Activated CD4-positive, alpha-beta T cell treated with anti-CD3 and anti-CD28 coated beads, Interleukin-2, amount 10 ng/mL, durations not matched to agents 24 days and 14 days (primary cell): ENCODE measurements around the gene C16orf54. TPM values are rescaled to one million over a fixed set of nuclear protein-coding genes. Genes with fewer than 3 reads are reported as not detected.
"Not testable (repeated sequence)": the region's sequence is repeated elsewhere in the genome, so short reads cannot be mapped to it uniquely, and the experiment has no call there.

Experiments used
- DNase-seq: peaks from one replicate; pipeline ENCODE4 v3.0.0; 2022
- H3K27ac Mint-ChIP-seq: one replicate; pipeline ENCODE4 v1.8.0; 2022; ENCODE audit warnings: mild to moderate bottlenecking, mixed read lengths
- H3K27me3 Mint-ChIP-seq: one replicate; pipeline ENCODE4 v1.8.0; 2022; ENCODE audit warnings: mixed read lengths
- H3K36me3 Mint-ChIP-seq: one replicate; pipeline ENCODE4 v1.8.0; 2022; ENCODE audit warnings: low read depth, mild to moderate bottlenecking, mixed read lengths
- H3K4me1 Mint-ChIP-seq: one replicate; pipeline ENCODE4 v1.8.0; 2021; ENCODE audit warnings: mixed read lengths
- H3K4me3 Mint-ChIP-seq: one replicate; pipeline ENCODE4 v1.8.0; 2022; ENCODE audit warnings: mild to moderate bottlenecking, moderate library complexity, mixed read lengths
- H3K9me3 Mint-ChIP-seq: one replicate; pipeline ENCODE4 v1.8.0; 2021; ENCODE audit warnings: mixed read lengths
- intact Hi-C: fragments of 100-400 bp; cut with micrococcal nuclease; formaldehyde crosslinking; loops from one replicate; pipeline ENCODE4 v1.15.1; 2023
- total RNA-seq: library from RNA; stranded (reverse); gene quantifications from 2 replicates; pipeline ENCODE4 v1.2.3, GENCODE V29; 2022

The C16orf54 gene
- total RNA-seq, 1 donor from 2014 or later, result 17.0 TPM

GRCh38 chr16:29760567-29761279 lies 14.9 kb upstream of the C16orf54 start:
- no peaks in the 10 kb centered on the region for H3K9me3 Mint-ChIP-seq
- intact Hi-C loops, result no loop called here
- H3K27me3 Mint-ChIP-seq, result peaks cover 6% of the 10 kb centered on the region
- H3K4me1 Mint-ChIP-seq, result peaks cover 7% of the 10 kb centered on the region
- no peaks in the 10 kb centered on the region for H3K36me3 Mint-ChIP-seq
- H3K27ac Mint-ChIP-seq, result no peak overlapping the region
- no peak overlapping the region for H3K4me3 Mint-ChIP-seq
- DNase-seq, result no peak

GRCh38 chr16:29757950-29758466 lies 12.2 kb upstream of the C16orf54 start:
- no peak overlapping the region for H3K4me3 Mint-ChIP-seq
- H3K36me3 Mint-ChIP-seq, result no peaks in the 10 kb centered on the region
- H3K4me1 Mint-ChIP-seq, result peaks cover 15% of the 10 kb centered on the region
- no peaks in the 10 kb centered on the region for H3K9me3 Mint-ChIP-seq
- H3K27me3 Mint-ChIP-seq, result no peaks in the 10 kb centered on the region
- no peak overlapping the region for H3K27ac Mint-ChIP-seq
- no peak for DNase-seq
- intact Hi-C loops, result no loop called here

- H3K27me3 Mint-ChIP-seq, H3K4me3 Mint-ChIP-seq, H3K27ac Mint-ChIP-seq, intact Hi-C loops, H3K9me3 Mint-ChIP-seq, H3K36me3 Mint-ChIP-seq, DNase-seq: not testable (repeated sequence)
- peaks cover 15% of the 10 kb centered on the region for H3K4me1 Mint-ChIP-seq
These were observed 11.3 kb upstream of the C16orf54 start for GRCh38 chr16:29757086-29757485.

GRCh38 chr16:29756654-29757053 lies 10.9 kb upstream of the C16orf54 start:
- intact Hi-C loops, result no loop called here
- no peaks in the 10 kb centered on the region for H3K9me3 Mint-ChIP-seq

DNA sequence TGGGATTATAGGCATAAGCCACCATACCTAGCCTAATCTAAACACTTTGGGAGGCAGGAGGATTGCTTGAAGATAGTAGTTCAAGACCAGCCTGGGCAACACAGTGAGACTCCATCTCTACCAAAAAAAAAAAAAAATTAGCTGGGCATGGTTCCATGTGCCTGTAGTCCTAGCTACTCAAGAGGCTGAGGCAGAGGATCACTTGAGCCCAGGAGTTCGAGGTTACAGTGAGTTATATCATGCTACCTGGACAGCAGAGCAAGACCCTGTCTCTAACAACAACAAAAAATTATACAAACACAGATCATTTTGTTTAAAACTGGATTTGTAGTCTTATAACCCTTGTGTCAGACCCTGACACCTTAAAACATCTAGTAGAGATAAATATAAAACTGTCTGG lies 7.7 kb upstream of the C16orf54 start:
- Mint-ChIP-seq H3K4me1 (peaks cover 11% of the 10 kb centered on the region), H3K27ac (no peak overlapping the region), H3K4me3 (no peak overlapping the region), H3K9me3 (no peaks in the 10 kb centered on the region), H3K27me3 (no peaks in the 10 kb centered on the region), H3K36me3 (peaks cover 5% of the 10 kb centered on the region)
- DNase-seq, result no peak
- intact Hi-C loops, result no loop called here

More at GRCh38 chr16:29756654-29757053, 10.9 kb upstream of the C16orf54 start:
- Mint-ChIP-seq H3K36me3 (no peaks in the 10 kb centered on the region), H3K4me3 (no peak overlapping the region), H3K27ac (no peak overlapping the region), H3K4me1 (peaks cover 13% of the 10 kb centered on the region), H3K27me3 (no peaks in the 10 kb centered on the region)
- DNase-seq, result no peak

GRCh38 chr16:29748760-29749149 lies 3.0 kb upstream of the C16orf54 start:
- H3K4me1 Mint-ChIP-seq, result peaks cover 36% of the 10 kb centered on the region
- not testable (repeated sequence) for H3K27ac Mint-ChIP-seq, H3K4me3 Mint-ChIP-seq, H3K9me3 Mint-ChIP-seq, H3K27me3 Mint-ChIP-seq
- peaks cover 18% of the 10 kb centered on the region for H3K36me3 Mint-ChIP-seq
- intact Hi-C loops, result loop anchor here (5.0 kb wide), 1 partner anchor 79 kb away; no protein-coding TSS in a partner anchor
- DNase-seq, result peak; percentile 69

- Mint-ChIP-seq H3K36me3 (peaks cover 22% of the 10 kb centered on the region), H3K27me3 (no peaks in the 10 kb centered on the region), H3K9me3 (no peaks in the 10 kb centered on the region), H3K4me1 (peaks cover 40% of the 10 kb centered on the region), H3K27ac (peak overlapping the region; percentile 15), H3K4me3 (no peak overlapping the region)
- intact Hi-C loops, result loop anchor here (5.0 kb wide), 1 partner anchor 79 kb away; no protein-coding TSS in a partner anchor
- DNase-seq, result no peak
These were observed 2.4 kb upstream of the C16orf54 start for GRCh38 chr16:29747947-29748759.

GRCh38 chr16:29746518-29746917 lies 728 bp upstream of the C16orf54 start:
- H3K4me1 Mint-ChIP-seq, result peaks cover 49% of the 10 kb centered on the region
- H3K4me3 Mint-ChIP-seq, result peak overlapping the region; percentile 93
- not testable (repeated sequence) for H3K27me3 Mint-ChIP-seq, DNase-seq, H3K9me3 Mint-ChIP-seq
- H3K27ac Mint-ChIP-seq, result peak overlapping the region; percentile 94
- intact Hi-C loops, result loop anchor here (1.0 to 5.0 kb wide), 3 partner anchors 8 to 81 kb away; no protein-coding TSS in a partner anchor
- H3K36me3 Mint-ChIP-seq, result peaks cover 36% of the 10 kb centered on the region

- Mint-ChIP-seq H3K4me1 (peaks cover 60% of the 10 kb centered on the region), H3K27ac (peak overlapping the region; percentile 94), H3K36me3 (peaks cover 45% of the 10 kb centered on the region), H3K4me3 (peak overlapping the region; percentile 93), H3K9me3 (no peaks in the 10 kb centered on the region), H3K27me3 (no peaks in the 10 kb centered on the region)
- intact Hi-C loops, result loop anchor here (5.0 kb wide), 1 partner anchor 82 kb away; no protein-coding TSS in a partner anchor
- DNase-seq, result peak; percentile 85
These were observed 503 bp downstream of the C16orf54 start for GRCh38 chr16:29745121-29745852.

- intact Hi-C loops, result loop anchor here (5.0 kb wide), 1 partner anchor 83 kb away; no protein-coding TSS in a partner anchor
- Mint-ChIP-seq H3K9me3 (no peaks in the 10 kb centered on the region), H3K36me3 (peaks cover 47% of the 10 kb centered on the region), H3K27me3 (no peaks in the 10 kb centered on the region), H3K4me1 (peaks cover 66% of the 10 kb centered on the region), H3K4me3 (peak overlapping the region; percentile 93), H3K27ac (peak overlapping the region; percentile 94)
- DNase-seq, result peak; percentile 68
These were observed 1.2 kb downstream of the C16orf54 start for GRCh38 chr16:29744541-29745101.

DNA sequence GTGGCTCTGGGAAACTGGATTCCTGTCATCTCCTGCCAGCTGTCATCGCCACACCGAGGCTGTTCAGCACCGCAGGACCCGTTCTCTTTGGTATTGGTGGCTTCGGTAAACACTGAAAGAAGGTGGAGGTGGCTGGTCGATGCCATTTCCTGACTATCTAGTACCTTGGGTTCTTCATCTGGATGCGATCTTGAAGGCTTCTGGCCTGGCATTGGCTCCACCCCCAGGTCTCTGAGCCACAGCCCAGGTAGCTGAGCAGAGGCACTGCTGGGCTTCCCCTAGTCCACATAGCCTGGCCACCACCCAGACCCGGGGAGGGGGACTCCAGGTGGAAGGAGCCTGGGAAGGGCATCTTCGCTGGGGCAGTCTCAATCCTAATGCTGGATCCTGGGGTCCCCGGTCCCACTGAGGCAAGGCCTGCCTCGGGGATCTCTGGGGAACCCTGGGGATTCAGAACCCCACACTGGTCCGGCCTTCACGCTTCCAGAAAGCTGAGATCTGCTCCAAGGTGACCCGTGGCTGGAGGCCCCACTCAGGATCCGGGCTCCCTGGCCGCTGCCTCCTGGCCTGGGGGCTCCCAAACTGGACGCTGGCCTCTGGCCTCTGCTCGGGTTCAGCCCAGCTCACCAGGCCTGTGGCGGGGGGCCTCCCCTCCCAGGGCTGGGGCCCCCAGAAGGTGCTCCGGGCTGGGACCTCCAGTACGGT lies 1.8 kb downstream of the C16orf54 start:
- intact Hi-C loops, result no loop called here
- Mint-ChIP-seq H3K9me3 (no peaks in the 10 kb centered on the region), H3K36me3 (peaks cover 46% of the 10 kb centered on the region), H3K27me3 (no peaks in the 10 kb centered on the region), H3K4me1 (peaks cover 70% of the 10 kb centered on the region), H3K27ac (peak overlapping the region; percentile 70), H3K4me3 (peak overlapping the region; percentile 93)
- peak; percentile 77 for DNase-seq

GRCh38 chr16:29743475-29743826 lies 2.3 kb downstream of the C16orf54 start:
- peaks cover 43% of the 10 kb centered on the region for H3K36me3 Mint-ChIP-seq
- intact Hi-C loops, result no loop called here

More at GRCh38 chr16:29743475-29743826, 2.3 kb downstream of the C16orf54 start:
- no peaks in the 10 kb centered on the region for H3K9me3 Mint-ChIP-seq
- no peaks in the 10 kb centered on the region for H3K27me3 Mint-ChIP-seq
- H3K4me3 Mint-ChIP-seq, result peak overlapping the region; percentile 68
- H3K27ac Mint-ChIP-seq, result peak overlapping the region; percentile 70
- DNase-seq, result no peak
- H3K4me1 Mint-ChIP-seq, result peaks cover 75% of the 10 kb centered on the region
